HG03575 (cell line): ENCODE data around the gene RTN4RL2.

Experiments used
- ATAC-seq: cut with Tn5 transposase; IDR thresholded peaks from one replicate; pipeline ENCODE4 v1.9.1; 2021; ENCODE audit not compliant: unreplicated experiment, insufficient number of reproducible peaks, low FRiP score; ENCODE audit errors: extremely low read depth

RTN4RL2 gene

DNA sequence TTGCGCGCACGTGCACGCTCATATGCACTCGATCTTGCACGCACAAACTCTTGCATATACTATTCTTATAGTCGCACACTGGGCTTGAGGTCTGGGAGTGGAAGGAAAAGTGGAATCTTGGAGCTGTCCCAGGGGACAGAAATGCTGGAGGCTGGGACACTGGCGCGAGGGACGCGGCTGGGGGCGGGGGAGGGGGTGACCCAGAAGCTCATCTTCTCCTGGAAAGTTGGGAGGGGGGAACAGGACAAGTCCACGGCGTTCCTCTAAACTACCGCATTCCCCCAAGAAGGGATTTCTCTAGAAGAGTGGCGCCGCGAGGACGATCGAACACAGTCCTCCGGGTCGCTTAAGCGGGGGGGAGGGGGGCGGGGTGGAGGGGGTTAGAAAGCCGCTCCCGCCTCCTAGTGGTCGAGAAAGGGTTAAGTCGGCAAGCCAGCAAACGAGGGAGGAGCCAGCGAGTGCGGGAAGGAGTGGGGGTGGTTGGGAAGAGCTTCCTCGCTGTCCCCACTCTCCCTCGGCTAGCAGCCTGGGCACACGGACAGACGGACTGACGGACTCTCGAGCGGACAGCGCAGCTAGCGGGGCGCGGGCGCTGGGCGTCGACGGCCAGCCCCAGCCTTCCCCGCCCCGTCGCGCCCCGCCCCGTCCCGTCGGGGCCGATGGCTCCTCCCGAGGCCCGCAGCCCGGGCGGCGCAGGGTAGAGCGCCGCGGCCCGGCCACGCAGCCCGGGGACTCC, at the start of gene RTN4RL2:
Gene RTN4RL2, plus strand, starts transcription at position 507 of the 736 bp plus-strand sequence. CDS start 338 bp downstream, outside the sequence.
- ATAC-seq: no peak

GRCh38 chr11:57413681-57414080, 46.6 kb upstream of the RTN4RL2 start:
- no peak for ATAC-seq

DNA sequence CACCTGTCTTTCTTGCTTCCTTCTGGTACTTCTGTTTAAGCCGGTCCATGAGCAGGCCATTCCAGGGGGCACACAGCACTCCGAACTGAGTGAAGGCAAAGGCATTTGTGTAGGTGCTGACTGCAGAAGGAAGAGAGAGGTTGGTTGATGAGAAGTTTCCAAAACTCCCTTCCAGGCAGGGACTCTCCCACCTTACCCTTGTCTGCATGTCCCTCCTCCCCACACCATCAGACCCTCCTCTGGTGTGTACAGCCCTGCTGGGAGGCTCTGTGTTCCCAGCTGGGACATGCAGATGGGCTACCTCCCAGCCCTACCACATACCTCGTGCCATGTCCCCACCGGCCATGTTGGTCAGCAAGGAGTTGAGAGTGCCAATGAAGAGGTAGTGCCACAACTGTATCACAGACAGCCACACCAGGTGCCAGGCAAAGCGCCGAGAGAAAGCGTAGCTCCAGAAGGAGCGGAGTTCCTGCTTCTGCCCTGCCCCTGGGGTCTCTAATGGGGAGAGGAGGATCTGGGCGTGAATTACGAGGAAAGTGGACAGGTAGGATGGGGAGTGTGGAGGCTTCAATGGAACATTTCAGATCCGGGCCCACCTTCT, 45.6 kb upstream of the RTN4RL2 start:
- ATAC-seq: no peak

DNA sequence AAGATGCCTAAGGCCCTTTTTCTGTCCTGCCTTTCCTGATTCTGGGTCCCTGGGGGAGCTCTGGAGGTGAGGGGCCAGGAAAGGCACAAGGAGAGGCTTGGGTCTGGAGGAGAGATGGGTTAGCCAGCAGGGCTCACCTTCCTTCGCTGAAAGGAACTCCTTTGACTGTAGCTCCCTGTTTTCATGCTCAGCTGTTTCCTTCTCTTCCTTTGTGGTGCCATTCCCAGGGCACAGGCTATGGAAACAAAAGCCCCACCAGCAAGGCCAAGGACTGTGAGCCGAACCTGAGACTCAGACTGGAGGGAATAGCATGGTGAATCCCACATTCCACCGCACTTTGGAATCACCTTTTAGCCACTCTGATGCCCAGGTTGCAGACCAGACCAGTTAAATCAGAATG, 43.9 kb upstream of the RTN4RL2 start:
- no peak for ATAC-seq

DNA sequence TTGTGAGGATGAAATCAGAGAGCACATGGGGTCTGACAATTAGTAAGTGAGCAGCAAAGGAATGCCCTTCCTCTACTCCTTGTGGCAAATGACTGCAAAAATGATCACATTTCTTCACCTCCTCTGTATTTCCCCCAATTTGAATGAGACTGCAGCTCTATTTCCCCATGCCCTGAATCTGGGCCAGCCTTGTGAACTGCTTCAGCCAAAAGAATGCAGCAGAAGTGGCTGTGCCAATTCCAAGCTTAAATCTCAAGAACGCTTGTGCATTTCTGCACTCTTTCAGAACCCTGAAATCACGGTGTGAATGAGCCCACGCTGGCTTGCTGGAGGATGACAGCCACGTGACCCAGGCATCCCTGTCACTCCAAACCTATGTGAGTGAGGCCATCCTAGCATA, 43.3 kb upstream of the RTN4RL2 start:
- ATAC-seq: no peak

- no peak for ATAC-seq
These were observed 42.2 kb upstream of the RTN4RL2 start for GRCh38 chr11:57418131-57418530.

DNA sequence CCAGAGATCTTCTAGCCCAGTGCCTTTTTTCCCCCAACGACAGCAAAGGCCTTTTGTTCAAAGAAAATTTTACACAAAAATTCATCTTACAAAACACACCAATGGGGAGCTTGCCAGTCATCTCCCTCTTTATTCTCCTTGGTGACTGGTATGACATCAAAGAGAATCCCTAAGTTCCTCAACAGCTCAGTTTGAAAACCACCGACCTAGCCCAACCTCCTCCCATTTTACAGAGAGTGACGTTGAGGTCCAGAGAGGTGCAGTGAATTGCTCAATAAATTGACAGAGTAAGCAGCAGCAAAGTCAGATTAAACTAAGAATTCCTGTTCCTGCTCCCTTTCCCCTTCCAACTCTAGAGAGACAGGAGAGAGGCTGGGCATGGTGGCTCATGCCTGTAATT, 41.2 kb upstream of the RTN4RL2 start:
- ATAC-seq: no peak

- no peak for ATAC-seq
These were observed 39.3 kb upstream of the RTN4RL2 start for GRCh38 chr11:57421066-57421465.

GRCh38 chr11:57421805-57422204, 38.5 kb upstream of the RTN4RL2 start:
- no peak for ATAC-seq

- no peak for ATAC-seq
These were observed 37.7 kb upstream of the RTN4RL2 start for GRCh38 chr11:57422669-57423068.

- ATAC-seq: no peak
These were observed 36.1 kb upstream of the RTN4RL2 start for GRCh38 chr11:57424137-57424791.

- peak; percentile 95 for ATAC-seq
These were observed 35.4 kb upstream of the RTN4RL2 start for GRCh38 chr11:57424792-57425564.

DNA sequence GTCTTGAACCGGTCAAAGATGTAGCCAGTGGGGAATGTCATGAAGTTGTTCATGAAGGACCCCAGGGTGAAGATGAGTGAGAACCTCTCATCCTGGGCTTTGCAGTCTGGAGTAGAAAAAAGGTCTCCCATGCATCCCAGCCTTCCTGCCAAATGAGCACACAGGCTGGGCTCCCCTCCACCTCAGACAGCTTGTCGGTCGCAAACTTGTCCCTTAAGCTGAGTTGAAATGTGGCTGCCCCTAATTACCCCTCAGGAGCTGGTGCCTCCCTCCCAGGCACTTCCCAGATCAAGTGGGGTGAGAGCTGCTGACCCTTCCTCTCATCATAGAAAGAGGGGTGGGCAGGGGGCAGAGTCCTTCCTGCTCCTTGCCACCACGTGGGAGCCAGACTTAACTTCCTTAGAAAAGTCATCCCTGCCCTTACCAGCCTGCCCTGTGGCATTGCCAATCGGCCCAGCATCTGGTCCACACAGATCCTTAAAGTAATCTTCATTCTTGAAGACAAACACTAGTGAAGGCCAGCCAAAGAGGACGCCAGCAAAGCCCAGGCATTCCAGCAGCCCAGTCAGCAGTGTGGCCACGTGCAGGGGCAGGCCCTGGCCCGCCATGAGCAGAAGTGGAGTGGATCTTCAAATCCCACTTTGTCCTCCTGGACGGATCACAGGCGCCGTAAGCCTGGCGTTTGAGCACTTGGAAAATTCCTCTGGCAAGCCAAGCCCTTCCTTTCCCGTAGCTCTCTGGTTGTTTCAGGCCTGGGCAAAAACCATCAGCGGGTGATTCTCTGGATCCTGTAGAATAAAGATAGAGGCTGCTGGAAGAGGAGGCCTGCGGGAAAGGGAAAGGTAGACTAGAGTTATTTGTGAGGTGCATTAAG, 34.5 kb upstream of the RTN4RL2 start:
- no peak for ATAC-seq

DNA sequence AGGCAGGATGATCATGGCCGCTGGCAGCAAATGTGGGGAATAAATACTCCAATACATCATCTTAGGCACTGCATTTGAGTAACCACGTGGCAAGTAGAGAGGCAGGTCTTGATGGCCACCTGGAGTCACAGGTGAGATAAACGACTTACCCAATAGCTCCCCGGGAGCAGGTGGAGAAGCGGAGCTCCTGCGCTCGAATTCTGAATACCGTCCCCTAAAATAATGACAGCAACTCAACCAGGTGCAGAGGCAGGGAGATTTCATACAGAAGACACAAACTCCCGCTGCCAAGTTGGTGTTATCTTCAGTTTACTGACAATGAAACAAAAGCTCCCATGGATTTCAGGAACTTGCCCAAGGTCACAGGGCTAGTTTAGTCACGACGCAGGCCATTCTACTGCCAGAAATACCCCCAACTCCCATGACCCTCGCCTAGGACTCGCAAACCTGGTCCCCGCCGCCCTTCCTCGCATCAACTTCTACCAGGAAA, 33.8 kb upstream of the RTN4RL2 start:
- ATAC-seq: no peak

DNA sequence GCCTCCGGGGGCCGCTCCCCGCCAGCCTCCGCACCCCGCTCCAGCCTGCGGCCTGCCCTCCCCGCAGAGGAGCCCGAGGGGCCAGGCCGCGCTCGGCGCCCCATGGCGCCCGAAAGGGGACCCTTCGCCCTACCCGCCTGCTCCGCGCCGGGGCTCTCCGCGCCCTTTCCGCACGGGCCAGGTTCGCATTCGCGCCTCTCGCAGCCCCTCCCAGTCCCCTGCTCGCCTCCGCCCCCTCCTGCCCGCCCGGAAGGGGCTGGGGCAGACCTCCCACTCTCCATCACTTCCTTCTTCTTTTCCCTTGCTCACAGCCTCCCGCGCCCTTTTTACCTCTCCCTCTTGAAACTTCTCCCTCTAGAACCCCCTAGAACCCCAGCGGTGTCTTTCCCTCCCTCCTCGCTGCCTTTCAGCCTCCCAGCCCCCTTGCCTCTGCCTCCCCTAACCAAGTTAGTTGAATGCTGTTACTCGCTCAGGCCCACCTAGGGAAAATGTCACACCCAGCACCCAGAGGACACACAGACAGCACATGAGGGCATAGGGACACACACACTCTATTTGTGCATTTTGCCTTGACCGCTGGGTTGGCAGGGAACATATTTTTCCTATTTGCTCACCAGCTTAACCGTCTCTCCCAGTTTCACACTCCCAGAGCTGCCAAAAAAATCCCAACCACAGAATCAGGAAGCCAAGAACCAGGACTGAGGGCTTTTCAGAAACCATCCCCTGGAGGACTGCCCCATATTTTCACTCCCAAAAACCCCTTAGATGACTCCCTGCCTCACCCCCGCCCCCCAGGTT, 33.2 kb upstream of the RTN4RL2 start, which contains the start of gene SLC43A3:
Gene SLC43A3, minus strand, starts transcription at position 193 of the 798 bp plus-strand sequence. CDS start 949 bp downstream, outside the sequence.
- ATAC-seq: no peak

DNA sequence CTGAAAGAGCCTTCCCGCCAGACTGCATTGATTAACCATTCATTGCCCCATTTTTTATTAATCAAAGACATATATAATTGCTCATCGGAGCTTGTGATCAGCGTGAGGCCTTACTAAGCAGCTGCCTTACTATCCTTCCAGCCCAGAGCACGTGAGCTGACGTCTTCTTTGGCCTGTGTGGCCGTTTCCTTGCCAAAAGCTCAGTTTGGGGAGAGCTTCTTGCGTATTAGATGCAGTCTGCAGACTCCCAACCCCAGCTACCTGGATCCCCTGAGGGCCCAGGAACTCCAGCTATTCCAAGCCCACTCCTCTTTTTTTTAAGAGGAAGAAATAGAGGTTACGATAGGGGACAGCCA, 32.6 kb upstream of the RTN4RL2 start:
- no peak for ATAC-seq

- ATAC-seq: no peak
These were observed 31.7 kb upstream of the RTN4RL2 start for GRCh38 chr11:57428643-57429042.

- no peak for ATAC-seq
These were observed 30.4 kb upstream of the RTN4RL2 start for GRCh38 chr11:57429946-57430345.
